NCI-H2107 treated with DMSO at 0.1 percent for 48 hours (cell line): Measurements from ENCODE around the gene ROCK1.

ENCODE experiments used
- DNase-seq: peaks from one replicate; lab custom pipeline; 2025; ENCODE audit not compliant: unreplicated experiment; lab: John Stamatoyannopoulos, UW

Gene ROCK1

DNA sequence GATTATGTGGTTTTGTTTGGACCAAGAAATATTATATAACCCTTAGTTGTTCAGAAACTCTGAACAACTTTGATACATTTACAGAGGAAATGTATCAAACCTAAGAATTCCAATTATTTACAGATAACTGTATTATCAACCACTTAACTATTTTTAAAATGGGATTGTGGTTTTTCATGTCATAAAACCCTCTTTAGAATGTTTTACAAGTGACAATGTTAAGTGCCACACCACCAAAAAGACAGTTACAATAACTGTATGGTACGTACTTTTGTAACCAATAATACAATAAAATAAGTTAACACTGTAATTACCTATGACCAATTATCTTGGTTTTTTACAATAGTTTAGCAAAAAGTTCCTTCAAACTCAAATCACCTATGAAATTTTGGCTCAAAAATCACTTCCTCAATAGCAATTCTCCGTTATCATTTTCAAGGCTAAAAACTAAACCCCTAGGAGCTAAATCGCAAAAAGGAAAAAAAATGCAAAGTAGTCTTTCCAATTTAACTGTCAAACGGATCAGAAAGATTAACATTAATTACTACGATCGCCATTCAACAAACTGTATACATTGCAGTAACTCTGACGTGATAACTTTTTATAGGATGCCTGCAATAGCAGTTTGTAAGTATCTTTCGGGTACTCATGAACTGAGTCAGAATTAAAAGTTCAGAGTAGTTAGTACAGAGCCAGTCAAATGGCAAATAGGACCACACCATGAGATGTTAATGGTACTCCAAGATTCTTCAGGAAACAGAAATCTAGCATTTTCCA lies 1.5 kb downstream of the ROCK1 start:
- DNase-seq = no peak

GRCh38 chr18:21105936-21106335 lies 5.7 kb downstream of the ROCK1 start:
- no peak for DNase-seq

DNA sequence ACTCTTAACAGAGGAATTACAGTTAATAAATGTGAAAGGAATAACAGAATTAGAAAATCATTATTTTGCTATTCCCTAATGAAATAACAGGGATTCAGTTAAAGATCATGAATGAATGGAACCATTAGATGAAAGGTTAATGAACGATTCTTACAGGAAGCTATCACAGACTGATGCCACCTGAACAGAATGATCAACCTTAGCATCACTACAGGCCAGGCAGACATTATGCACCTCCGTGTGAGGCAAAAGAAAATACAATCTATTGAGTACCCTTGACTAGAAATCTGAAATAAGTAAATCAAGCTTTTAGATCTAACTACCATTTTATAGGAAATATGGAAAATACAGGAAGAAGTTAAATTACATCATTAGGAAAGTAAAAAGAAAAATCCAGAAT lies 10.4 kb downstream of the ROCK1 start:
- DNase-seq = no peak

DNA sequence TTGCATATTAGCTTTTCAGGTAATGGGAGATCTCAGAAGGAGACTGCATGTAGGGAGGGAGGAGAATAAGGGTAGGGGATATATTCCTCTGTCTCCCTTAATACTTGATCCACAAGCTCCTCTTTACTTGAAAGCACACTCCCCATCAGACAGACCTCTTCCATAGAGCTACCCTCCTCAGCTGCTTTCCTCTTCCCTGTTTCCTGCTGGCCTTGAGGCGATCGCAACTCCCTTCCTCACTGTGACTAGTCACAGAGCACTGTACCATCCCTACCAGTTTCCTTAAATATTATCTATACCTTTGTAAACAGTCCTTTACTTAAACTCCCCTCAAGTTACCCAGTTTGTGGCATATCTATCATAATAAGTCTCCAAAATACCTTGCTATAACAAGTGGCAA lies 10.9 kb downstream of the ROCK1 start:
- no peak for DNase-seq

DNA sequence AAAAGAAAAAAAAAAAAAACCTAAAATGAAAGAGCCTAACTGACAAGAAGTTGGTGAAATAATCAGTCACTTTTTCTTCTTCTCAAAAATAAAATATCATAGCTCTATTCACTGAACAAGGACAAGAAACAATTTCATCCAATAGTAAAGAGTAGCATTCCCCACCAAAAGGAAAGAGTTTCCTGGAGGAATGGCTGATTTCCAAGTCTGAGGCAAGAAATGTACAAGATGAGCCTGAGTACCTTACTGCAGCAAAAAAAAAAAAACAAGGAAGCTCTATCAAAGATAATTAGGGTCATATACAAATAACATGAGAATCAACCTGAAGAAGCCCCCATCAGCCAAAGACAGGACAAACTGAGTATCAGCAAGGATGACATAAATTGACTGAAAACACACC lies 11.5 kb downstream of the ROCK1 start:
- DNase-seq = no peak

DNA sequence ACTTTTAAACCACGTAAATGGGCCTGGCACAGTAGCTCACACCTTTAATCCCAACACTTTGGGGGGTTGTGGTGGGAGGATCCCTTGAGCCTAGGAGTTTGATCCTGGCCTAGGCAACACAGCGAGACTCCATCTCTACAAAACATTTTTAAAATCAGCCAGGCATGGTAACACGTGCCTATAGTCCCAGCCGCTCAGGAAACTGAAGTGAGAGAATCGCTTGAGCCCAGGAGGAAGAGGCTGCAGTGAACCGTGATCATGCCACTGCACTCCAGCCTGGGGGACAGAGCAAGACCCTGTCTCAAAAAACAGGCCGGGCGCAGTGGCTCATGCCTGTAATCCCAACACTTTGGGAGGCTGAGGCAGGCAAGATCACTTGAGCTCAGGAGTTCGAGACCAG lies 12.2 kb downstream of the ROCK1 start:
- DNase-seq = no peak

DNA sequence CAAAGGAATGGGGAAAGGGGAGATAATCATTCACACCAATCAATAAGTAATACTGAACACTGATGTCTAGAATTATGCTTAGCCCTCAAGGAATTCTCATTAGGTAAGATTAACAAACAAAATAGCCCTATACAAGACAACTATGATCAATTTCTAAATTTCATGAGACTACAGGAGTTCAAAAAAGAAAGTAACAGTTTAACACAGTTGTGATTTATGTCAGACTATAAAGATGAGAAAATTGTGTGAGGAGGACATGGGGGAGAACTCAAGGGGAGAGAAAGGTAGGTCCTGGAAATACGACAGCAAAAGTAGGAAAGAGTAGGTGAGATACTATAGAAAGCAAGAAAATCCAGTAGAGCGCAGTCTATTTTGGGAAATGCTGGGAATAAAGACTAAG lies 14.9 kb downstream of the ROCK1 start:
- DNase-seq = no peak

DNA sequence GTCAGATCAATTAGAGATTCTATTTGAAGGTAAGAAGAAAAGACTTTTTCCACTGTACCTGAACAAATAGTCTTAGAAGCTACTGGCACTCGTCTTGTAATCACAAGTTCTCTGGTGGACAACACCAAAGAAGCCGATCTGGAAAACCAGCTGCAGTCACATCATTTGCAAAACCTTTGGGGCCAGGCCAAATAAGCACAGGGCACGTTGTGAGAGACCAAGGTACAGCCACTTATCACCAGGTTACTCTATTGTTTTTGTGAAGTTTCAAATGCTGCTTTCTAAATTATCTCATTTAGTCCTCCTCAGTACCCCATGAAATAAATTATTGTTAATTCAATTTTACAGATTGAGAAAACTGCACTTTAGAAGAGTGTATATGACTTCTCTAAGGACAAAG lies 18.5 kb downstream of the ROCK1 start:
- DNase-seq = no peak

DNA sequence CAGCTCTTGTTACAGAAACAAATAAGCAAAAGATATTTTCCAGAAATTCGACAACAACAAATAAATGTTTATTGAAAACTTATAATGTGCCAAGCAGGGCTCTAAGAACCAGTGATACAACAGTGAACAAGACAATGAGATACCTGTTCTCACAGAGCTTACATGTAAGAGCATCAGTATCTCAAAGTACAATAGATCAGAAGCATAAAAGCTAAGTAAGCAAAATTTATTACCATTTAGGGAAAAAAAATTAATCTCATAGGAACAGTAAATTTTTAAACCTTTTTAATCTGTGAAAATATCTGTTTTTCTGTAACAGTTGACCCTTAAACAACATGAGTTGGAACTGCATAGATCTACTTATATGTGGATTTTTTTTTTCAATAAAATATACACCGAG lies 20.9 kb downstream of the ROCK1 start:
- DNase-seq = no peak

- no peak for DNase-seq
Observed at GRCh38 chr18:21085579-21086166, 25.9 kb downstream of the ROCK1 start.

DNA sequence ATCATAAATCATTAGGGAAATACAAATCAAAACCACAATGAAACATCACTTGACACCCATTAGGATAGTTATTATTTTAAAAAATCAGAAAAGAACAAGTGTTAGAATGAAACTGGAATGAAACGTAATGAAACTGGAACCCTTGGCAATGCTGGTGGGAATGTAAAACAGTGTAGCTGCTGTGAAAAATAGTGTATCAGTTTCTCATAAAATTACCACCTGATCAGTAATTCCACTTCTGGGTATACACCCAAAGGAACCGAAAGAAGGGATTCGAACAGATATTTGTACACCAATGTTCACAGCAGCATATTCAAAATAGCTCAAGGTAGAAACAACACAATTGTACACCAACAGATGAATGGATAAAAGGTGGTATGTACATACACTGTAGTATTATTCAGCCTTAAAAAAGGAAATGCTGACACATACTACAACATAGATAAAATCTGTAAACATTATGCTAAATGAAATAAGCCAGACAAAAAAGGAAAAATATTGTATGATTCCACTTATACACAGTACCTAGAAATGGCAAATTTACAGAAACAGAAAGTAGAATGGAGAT lies 27.0 kb downstream of the ROCK1 start:
- no peak for DNase-seq

DNA sequence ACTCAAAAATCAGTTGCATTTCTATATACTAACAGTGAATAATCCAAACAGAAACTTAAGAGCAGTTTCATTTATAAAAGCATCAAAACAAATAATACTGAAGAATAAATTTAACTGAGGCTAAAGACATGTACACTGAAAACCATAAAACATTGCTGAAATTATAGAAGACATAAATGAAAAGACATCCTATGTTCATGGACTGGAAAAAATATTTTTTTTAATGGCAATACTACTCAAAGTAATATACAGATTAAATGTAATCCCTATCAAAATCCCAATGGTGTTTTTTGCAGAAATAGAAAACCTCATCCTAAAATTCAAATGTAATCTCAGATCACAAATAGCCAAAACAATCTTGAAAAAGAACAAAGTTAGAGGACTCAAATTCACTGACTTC lies 28.6 kb downstream of the ROCK1 start:
- DNase-seq = no peak

DNA sequence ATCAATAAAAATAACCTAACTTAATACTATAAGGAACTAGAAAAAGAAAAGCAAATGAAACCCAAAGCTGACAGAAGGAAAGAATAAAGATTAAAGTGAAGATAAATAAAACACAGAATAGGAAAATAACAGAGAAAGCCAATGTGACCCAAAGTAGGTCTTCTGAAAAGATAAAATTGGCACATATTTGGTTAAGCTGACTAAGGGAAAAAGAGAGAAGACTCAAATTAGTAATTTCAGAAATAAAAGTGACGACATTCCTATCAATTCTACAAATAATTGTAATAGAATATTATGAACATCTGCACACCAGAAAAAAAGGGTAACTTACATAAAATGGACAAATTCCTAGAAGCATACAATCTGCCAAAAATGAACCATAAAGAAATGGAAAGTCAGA lies 30.2 kb downstream of the ROCK1 start:
- no peak for DNase-seq

DNA sequence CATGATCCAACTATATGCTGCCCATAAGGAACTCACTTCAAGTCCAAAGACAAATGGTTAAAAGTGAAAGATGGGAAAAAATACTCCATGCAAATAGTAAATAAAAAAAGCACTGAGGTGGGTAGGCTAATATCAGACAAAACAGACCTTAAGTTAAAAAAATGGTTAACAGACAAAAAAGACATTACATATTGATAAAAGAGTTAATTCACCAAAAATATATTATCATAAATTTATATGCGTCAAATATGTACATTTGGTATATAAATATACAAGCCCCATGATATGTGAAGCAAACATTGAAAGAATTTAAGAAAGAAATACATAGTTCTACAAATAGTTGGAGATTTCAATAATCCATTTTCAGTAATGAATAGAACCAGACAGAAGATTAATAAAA lies 31.0 kb downstream of the ROCK1 start:
- no peak for DNase-seq

- no peak for DNase-seq
Observed at GRCh38 chr18:21074336-21075323, 37.0 kb downstream of the ROCK1 start.

GRCh38 chr18:21073180-21073579 lies 38.4 kb downstream of the ROCK1 start:
- DNase-seq = no peak

DNA sequence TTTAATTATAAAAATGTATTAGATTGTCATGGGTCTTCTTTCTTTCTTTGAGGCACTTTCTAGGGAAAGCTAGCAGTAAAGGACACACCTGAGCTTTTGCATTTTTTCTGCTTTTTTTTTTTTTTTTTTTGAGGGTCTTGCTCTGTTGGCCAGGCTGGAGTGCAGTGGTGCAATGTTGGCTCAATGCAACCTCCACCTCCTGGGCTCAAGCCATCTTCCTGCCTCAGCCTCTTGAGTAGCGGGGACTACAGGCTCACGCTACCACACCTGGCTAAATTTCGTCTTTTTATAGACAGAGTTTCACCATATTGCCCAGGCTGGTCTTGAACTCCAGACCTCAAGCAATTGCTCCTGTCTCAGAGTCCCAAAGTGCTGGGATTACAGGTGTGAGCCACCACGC lies 40.5 kb downstream of the ROCK1 start:
- DNase-seq = no peak

DNA sequence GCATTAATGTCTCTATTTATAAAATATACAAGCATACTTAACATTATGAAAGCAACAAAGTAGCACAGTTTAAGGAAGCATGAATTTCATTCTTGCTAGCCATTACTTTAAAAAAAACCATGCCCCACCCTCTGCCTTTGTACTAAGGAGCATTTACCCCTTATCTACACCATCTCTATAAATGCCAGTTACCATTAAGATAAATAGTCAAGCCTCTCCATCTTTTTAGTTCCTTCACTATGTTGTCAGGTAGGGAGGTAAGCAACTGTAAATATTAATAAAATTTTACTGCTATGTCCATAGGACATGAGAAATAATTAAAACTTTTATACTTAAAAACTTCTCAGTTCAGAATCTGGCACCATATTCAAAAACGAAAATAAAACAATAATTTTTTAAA lies 42.1 kb downstream of the ROCK1 start:
- no peak for DNase-seq

- DNase-seq = no peak
Observed at GRCh38 chr18:21064347-21064746, 47.3 kb downstream of the ROCK1 start.

GRCh38 chr18:21063011-21063410 lies 48.6 kb downstream of the ROCK1 start:
- no peak for DNase-seq

GRCh38 chr18:21057112-21057511 lies 54.5 kb downstream of the ROCK1 start:
- no peak for DNase-seq
